Hepatocyte (in vitro differentiated cells): ENCODE results near the gene TMEM185B. TPM values are rescaled to one million over a fixed set of nuclear protein-coding genes. Genes with fewer than 3 reads are reported as not detected.

ENCODE experiments used
- DNase-seq: peaks from one replicate; pipeline ENCODE4 v3.0.0-alpha.2; 2016; ENCODE audit warnings: low spot score
- H2AFZ ChIP-seq: fragments of 200-600 bp; sonication (generic); 2 replicates; pipeline ENCODE4 v1.6.0; 2016; ENCODE audit warnings: antibody characterized with exemption, mild to moderate bottlenecking
- H3K27ac ChIP-seq: fragments of 200-600 bp; sonication (generic); 2 replicates; pipeline ENCODE4 v1.5.1; 2016; ENCODE audit warnings: mild to moderate bottlenecking
- H3K27me3 ChIP-seq: fragments of 200-600 bp; sonication (generic); 2 replicates; pipeline ENCODE4 v1.6.1; 2016
- H3K36me3 ChIP-seq: fragments of 200-600 bp; sonication (generic); replicated peaks from 2 replicates; pipeline ENCODE4 v1.5.1; 2016; ENCODE audit warnings: low read depth; ENCODE audit not compliant: insufficient read depth
- H3K4me1 ChIP-seq: fragments of 200-600 bp; sonication (generic); 2 replicates; pipeline ENCODE4 v1.5.1; 2016; ENCODE audit warnings: mild to moderate bottlenecking, moderate library complexity; ENCODE audit not compliant: insufficient read depth
- H3K4me2 ChIP-seq: fragments of 200-600 bp; sonication (generic); 2 replicates; pipeline ENCODE4 v1.6.0; 2016
- H3K4me3 ChIP-seq: fragments of 200-600 bp; sonication (generic); 2 replicates; pipeline ENCODE4 v1.5.1; 2016; ENCODE audit warnings: mild to moderate bottlenecking
- H3K79me2 ChIP-seq: fragments of 200-600 bp; sonication (generic); 2 replicates; pipeline ENCODE4 v1.6.0; 2017; ENCODE audit warnings: mild to moderate bottlenecking
- H3K9me2 ChIP-seq: fragments of 200-600 bp; sonication (generic); replicated peaks from 2 replicates; pipeline ENCODE4 v1.6.0; 2017; ENCODE audit warnings: mild to moderate bottlenecking; ENCODE audit not compliant: insufficient read depth
- H3K9me3 ChIP-seq: fragments of 200-600 bp; sonication (generic); 2 replicates; pipeline ENCODE4 v1.5.1; 2016; ENCODE audit warnings: low read depth, mild to moderate bottlenecking
- H4K20me1 ChIP-seq: fragments of 200-600 bp; sonication (generic); 2 replicates; pipeline ENCODE4 v1.6.0; 2016; ENCODE audit warnings: mild to moderate bottlenecking; ENCODE audit not compliant: insufficient read depth, poor library complexity, severe bottlenecking
- CTCF ChIP-seq: fragments of 200-600 bp; sonication (generic); IDR thresholded peaks from 2 replicates; pipeline ENCODE4 v1.5.1; 2016; ENCODE audit warnings: antibody characterized with exemption, mild to moderate bottlenecking; ENCODE audit not compliant: poor library complexity
- EZH2 ChIP-seq: fragments of 200-600 bp; sonication (generic); IDR thresholded peaks from 2 replicates; pipeline ENCODE4 v1.6.1; 2016; ENCODE audit warnings: antibody characterized with exemption, mild to moderate bottlenecking, borderline replicate concordance
- EZH2phosphoT487 ChIP-seq: fragments of 200-600 bp; sonication (generic); IDR thresholded peaks from one replicate; pipeline ENCODE4 v1.6.1; 2018; ENCODE audit warnings: antibody characterized with exemption, mild to moderate bottlenecking, low read depth, moderate library complexity; ENCODE audit not compliant: unreplicated experiment, severe bottlenecking
- WGBS: methylation state at CpG from one replicate; pipeline ENCODE4 v1.1.6; 2016; ENCODE audit warnings: low lambda C conversion rate; ENCODE audit errors: missing lambda C conversion rate; 5-methylcytosine and 5-hydroxymethylcytosine counted together
- polyA plus RNA-seq: library from polyadenylated mRNA; unstranded; fragments of >200 nt; fragmentation: Nextera tagmentation; extraction: Ambion mirVana; gene quantifications from 2 replicates; pipeline ENCODE4 v1.2.1, GENCODE V29; 2016
- total RNA-seq: library from RNA; depleted of rRNA; stranded (reverse); fragments of >200 nt; gene quantifications from 2 replicates; pipeline ENCODE4 v1.2.3, GENCODE V29; 2014

The TMEM185B gene
- total and polyA plus RNA-seq, 2 experiments from 2014 or later = 24.0 to 26.2 TPM

DNA sequence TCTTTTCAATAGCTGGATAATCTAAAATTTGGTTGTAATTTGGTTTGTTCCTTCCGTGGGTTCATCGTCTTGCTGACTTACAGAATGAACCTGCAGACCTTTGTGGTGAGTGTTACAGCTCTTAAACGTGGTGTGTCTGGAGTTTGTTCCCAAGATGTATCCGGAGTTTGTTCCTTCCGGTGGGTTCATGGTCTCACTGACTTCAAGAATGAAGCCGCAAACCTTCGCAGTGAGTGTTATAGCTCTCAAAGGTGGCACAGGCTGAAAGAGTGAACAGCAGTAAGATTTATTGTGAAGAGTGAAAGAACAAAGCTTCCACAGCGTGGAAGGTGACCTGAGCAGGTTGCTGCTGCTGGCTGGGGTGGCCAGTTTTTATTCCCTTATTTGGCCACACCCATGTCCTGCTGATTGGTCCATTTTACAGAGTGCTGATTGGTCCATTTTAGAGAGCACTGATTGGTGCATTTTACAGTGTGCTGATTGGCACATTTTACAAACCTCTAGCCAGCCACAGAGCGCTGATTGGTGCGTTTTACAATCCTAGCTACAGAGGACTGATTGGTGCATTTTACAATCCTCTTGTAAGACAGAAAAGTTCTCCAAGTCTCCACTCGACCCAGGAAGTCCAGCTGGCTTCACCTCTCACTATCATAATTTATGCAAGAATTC, 46.0 kb upstream of the TMEM185B start:
- Histone ChIP-seq H3K27ac (no peak overlapping the region), H3K4me3 (no peak overlapping the region), H3K4me1 (peaks cover 19% of the 10 kb centered on the region), H4K20me1 (peaks cover 9% of the 10 kb centered on the region), H3K79me2 (peaks cover 91% of the 10 kb centered on the region), H3K4me2 (no peak overlapping the region), H3K27me3 (no peaks in the 10 kb centered on the region), H3K36me3 (no peaks in the 10 kb centered on the region), H2AFZ (no peak overlapping the region), H3K9me2 (no peaks in the 10 kb centered on the region), H3K9me3 (no peaks in the 10 kb centered on the region)
- DNase-seq = no peak
- TF ChIP-seq EZH2 (no peak), EZH2phosphoT487 (no peak), CTCF (no peak)
- WGBS = 91% methylated on average over 11 of the region's 11 CpGs

GRCh38 chr2:120267348-120267747, 44.1 kb upstream of the TMEM185B start:
- Histone ChIP-seq H3K4me3 (no peak overlapping the region), H3K36me3 (no peaks in the 10 kb centered on the region), H3K4me2 (no peak overlapping the region), H4K20me1 (peaks cover 12% of the 10 kb centered on the region), H3K9me2 (no peaks in the 10 kb centered on the region), H3K79me2 (peaks cover 93% of the 10 kb centered on the region), H2AFZ (no peak overlapping the region), H3K27me3 (no peaks in the 10 kb centered on the region), H3K4me1 (peaks cover 17% of the 10 kb centered on the region), H3K27ac (no peak overlapping the region), H3K9me3 (no peaks in the 10 kb centered on the region)
- DNase-seq = no peak
- WGBS = 96% methylated on average over 8 of the region's 8 CpGs
- TF ChIP-seq EZH2phosphoT487 = no peak
- TF ChIP-seq CTCF = no peak
- TF ChIP-seq EZH2 = no peak

DNA sequence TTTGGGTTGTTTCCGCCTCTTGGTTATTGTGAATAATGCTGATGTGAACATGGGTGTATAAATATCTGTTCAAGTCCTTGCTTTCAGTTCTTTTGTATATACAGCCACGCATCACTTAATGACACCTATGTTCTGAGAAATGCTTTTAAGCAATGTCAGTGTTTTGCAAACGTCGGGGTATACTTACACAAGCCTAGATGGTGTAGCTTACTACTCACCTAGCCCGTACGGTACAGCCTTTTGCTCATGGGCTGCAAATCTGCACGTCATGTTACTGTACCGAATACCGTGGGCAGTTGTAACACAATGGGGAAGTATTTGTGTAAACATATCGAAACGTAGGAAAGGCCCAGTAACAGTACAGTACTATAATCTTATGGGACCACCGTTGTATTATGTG, 41.8 kb upstream of the TMEM185B start:
- no peaks in the 10 kb centered on the region for H3K36me3 ChIP-seq
- H3K27me3 ChIP-seq = no peaks in the 10 kb centered on the region
- H3K9me3 ChIP-seq = no peaks in the 10 kb centered on the region
- no peak overlapping the region for H3K27ac ChIP-seq
- peaks cover 12% of the 10 kb centered on the region for H4K20me1 ChIP-seq
- H3K4me3 ChIP-seq = no peak overlapping the region
- no peak overlapping the region for H2AFZ ChIP-seq
- 91% methylated on average over 12 of the region's 12 CpGs for WGBS
- no peaks in the 10 kb centered on the region for H3K9me2 ChIP-seq
- H3K4me2 ChIP-seq = no peak overlapping the region
- H3K4me1 ChIP-seq = no peaks in the 10 kb centered on the region
- H3K79me2 ChIP-seq = peaks cover 96% of the 10 kb centered on the region
- no peak for DNase-seq
- TF ChIP-seq EZH2 = no peak
- no peak for TF ChIP-seq CTCF
- no peak for TF ChIP-seq EZH2phosphoT487
